Keratinocyte (primary cell): ENCODE measurements around the gene CDH13. TPM values are rescaled to one million over a fixed set of nuclear protein-coding genes. Genes with fewer than 3 reads are reported as not detected.

ENCODE experiments used
- DNase-seq: peaks from one replicate; pipeline ENCODE4 v3.0.0-alpha.2; 2011; ENCODE audit warnings: low read depth, missing footprints, low spot score
- FAIRE-seq: peaks from 2 replicates; lab custom pipeline; 2011; peaks lifted over from hg19 to GRCh38; lab: Jason Lieb, UNC
- H2AFZ ChIP-seq: 2 replicates; pipeline ENCODE4 v1.6.0; 2012; ENCODE audit warnings: low read length, control low read depth, inconsistent platforms; ENCODE audit not compliant: control insufficient read depth
- H3K27ac ChIP-seq: 2 replicates; pipeline ENCODE4 v1.5.1; 2011; ENCODE audit warnings: low read length; ENCODE audit not compliant: control insufficient read depth, insufficient read depth
- H3K27me3 ChIP-seq: 3 replicates; pipeline ENCODE4 v1.6.0; 2011; ENCODE audit warnings: low read length; ENCODE audit not compliant: control insufficient read depth, insufficient read depth; ENCODE audit errors: extremely low read depth
- H3K36me3 ChIP-seq, 2 experiments: 2 replicates in 1 of 2; 3 replicates in 1 of 2; pipeline ENCODE4 v1.5.1; 2011; ENCODE audit warnings: low read length in 2 of 2, mild to moderate bottlenecking in 1 of 2; ENCODE audit not compliant: control insufficient read depth in 2 of 2, insufficient read depth in 2 of 2; ENCODE audit errors: extremely low read depth in 1 of 2
- H3K4me1 ChIP-seq: 3 replicates; pipeline ENCODE4 v1.5.1; 2011; ENCODE audit warnings: low read length; ENCODE audit not compliant: control insufficient read depth, insufficient read depth; ENCODE audit errors: extremely low read depth
- H3K4me2 ChIP-seq: 3 replicates; pipeline ENCODE4 v1.6.0; 2011; ENCODE audit warnings: low read depth, low read length; ENCODE audit not compliant: control insufficient read depth, insufficient read depth; ENCODE audit errors: extremely low read depth
- H3K4me3 ChIP-seq, 3 experiments: fragments of 200-600 bp in 1 of 3; sonication (generic) in 1 of 3; 2 replicates in 2 of 3; 3 replicates in 1 of 3; pipeline ENCODE4 v1.5.1; 2011 to 2016; ENCODE audit warnings: low read length in 3 of 3, mild to moderate bottlenecking in 3 of 3, control low read depth in 2 of 3, inconsistent platforms in 1 of 3, low read depth in 1 of 3, mixed read lengths in 1 of 3, mixed run types in 1 of 3, moderate library complexity in 1 of 3; ENCODE audit not compliant: control insufficient read depth in 2 of 3, insufficient read depth in 2 of 3; ENCODE audit errors: extremely low read depth in 1 of 3
- H3K79me2 ChIP-seq: 2 replicates; pipeline ENCODE4 v1.6.0; 2012; ENCODE audit warnings: low read length; ENCODE audit not compliant: control insufficient read depth, insufficient read depth
- H3K9ac ChIP-seq: 3 replicates; pipeline ENCODE4 v1.6.0; 2011; ENCODE audit warnings: low read length; ENCODE audit not compliant: control insufficient read depth, insufficient read depth; ENCODE audit errors: extremely low read depth
- H3K9me1 ChIP-seq: 3 replicates; pipeline ENCODE4 v1.6.0; 2011; ENCODE audit warnings: low read length; ENCODE audit not compliant: control insufficient read depth, insufficient read depth; ENCODE audit errors: extremely low read depth
- H3K9me3 ChIP-seq: 2 replicates; pipeline ENCODE4 v1.5.1; 2012; ENCODE audit warnings: low read depth, low read length; ENCODE audit not compliant: control insufficient read depth
- H4K20me1 ChIP-seq: 3 replicates; pipeline ENCODE4 v1.6.0; 2011; ENCODE audit warnings: low read length; ENCODE audit not compliant: control insufficient read depth, insufficient read depth; ENCODE audit errors: extremely low read depth
- CTCF ChIP-seq, 3 experiments: IDR thresholded peaks in 1 of 3; conservative IDR thresholded peaks in 1 of 3; optimal IDR thresholded peaks in 1 of 3; 2 replicates in 2 of 3; 3 replicates in 1 of 3; pipeline versions ENCODE3 to v1.5.1; 2011; ENCODE audit warnings: low read length in 3 of 3, mild to moderate bottlenecking in 3 of 3, moderate library complexity in 2 of 3, control low read depth in 1 of 3, inconsistent platforms in 1 of 3; ENCODE audit not compliant: insufficient read depth in 2 of 3; ENCODE audit errors: extremely low read depth in 1 of 3
- EZH2 ChIP-seq: IDR thresholded peaks from one replicate; pipeline ENCODE4 v1.6.1; 2012; ENCODE audit warnings: inconsistent platforms, mild to moderate bottlenecking, low read length, moderate library complexity
- dilution Hi-C: fragments of 300-500 bp; cut with MboI; formaldehyde crosslinking; loops from one replicate; pipeline ENCODE4 v1.7.0; 2020; ENCODE audit warnings: low sequenced_read_pairs; ENCODE audit not compliant: extremely low pct_ligation_motif_present
- polyA plus RNA-seq, 5 experiments: library from polyadenylated mRNA; depleted of rRNA in 3 of 5; stranded (reverse) in 3 of 5; stranded (forward) in 1 of 5; unstranded in 1 of 5; fragments of >200 nt; gene quantifications; 1 replicate in 1 of 5; 2 replicates in 3 of 5; 3 replicates in 1 of 5; pipeline versions ENCODE4 v1.2.1 to v1.2.3, GENCODE V29; 2011 to 2012; ENCODE audit warnings: missing spikeins in 2 of 5, low read depth in 1 of 5, low replicate concordance in 1 of 5

CDH13 gene
- polyA plus RNA-seq, 1 donor (not counting 4 experiments of a cell fraction or from before 2014, with no cell fraction given) = 111 TPM

DNA sequence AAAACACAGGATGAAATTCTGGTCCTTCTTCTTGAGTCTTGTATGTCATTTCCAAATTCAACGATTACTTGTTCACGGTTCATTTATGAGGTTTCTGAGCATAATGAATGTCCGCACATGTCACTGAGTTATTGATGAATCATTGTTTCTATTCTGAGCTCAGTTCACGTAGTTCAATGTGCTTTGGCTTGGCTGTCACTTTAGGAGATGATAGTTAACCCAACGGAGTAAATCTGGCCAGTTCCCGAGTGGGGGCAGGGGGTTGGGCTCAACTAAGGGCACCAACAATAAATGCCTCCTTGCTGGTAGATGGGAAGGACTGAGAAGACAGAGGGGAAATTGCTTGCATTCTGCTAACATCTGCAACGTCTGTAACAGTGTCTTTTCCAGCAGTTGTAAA lies 941.6 kb downstream of the CDH13 start:
- Histone ChIP-seq H3K9me3 (no peaks in the 10 kb centered on the region), H3K9ac (no peak overlapping the region), H2AFZ (no peak overlapping the region), H3K4me3 (no peak overlapping the region), H3K36me3 (no peaks in the 10 kb centered on the region), H3K4me1 (no peaks in the 10 kb centered on the region), H3K9me1 (no peaks in the 10 kb centered on the region), H3K4me2 (no peak overlapping the region), H3K27ac (no peak overlapping the region), H3K79me2 (no peaks in the 10 kb centered on the region), H3K27me3 (no peaks in the 10 kb centered on the region), H4K20me1 (no peaks in the 10 kb centered on the region)
- no peak for FAIRE-seq
- DNase-seq = no peak
- TF ChIP-seq EZH2 = no peak
- no peak for TF ChIP-seq CTCF (optimal IDR thresholded peaks at IDR 0.05 in 1 of 3, IDR thresholded peaks at IDR 0.05 in 1 of 3, conservative IDR thresholded peaks at IDR 0.05 in 1 of 3; ENCODE audit: extremely low read depth in 1 of 3, insufficient read depth in 2 of 3, low read length in 3 of 3)
- dilution Hi-C loops = no loop called here

DNA sequence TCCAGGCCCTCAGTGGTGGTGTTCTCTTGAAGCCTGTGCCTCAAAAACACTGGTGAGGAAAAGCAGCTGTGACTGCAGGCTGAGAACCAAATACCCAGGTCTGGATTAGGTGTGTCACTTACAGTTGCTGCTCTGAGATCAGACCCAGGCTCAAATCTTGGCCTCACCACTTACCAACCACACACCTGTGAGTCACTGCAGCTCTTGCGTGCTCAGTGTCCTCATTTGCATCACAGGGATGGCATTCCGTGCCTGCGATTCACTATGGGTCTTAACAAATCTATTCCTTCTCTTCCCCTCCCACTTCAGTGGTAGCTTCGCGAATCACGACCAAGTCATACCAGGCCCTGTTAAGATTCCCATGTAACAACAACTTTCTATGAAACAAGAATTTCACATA lies 947.6 kb downstream of the CDH13 start:
- dilution Hi-C loops = no loop called here
- H3K27me3 ChIP-seq = no peaks in the 10 kb centered on the region
- TF ChIP-seq CTCF (optimal IDR thresholded peaks at IDR 0.05 in 1 of 3, IDR thresholded peaks at IDR 0.05 in 1 of 3, conservative IDR thresholded peaks at IDR 0.05 in 1 of 3; ENCODE audit: extremely low read depth in 1 of 3, insufficient read depth in 2 of 3, low read length in 3 of 3) (no peak), EZH2 (no peak)
- H3K4me2 ChIP-seq = no peak overlapping the region
- no peaks in the 10 kb centered on the region for H3K9me3 ChIP-seq
- no peaks in the 10 kb centered on the region for H4K20me1 ChIP-seq
- no peak overlapping the region for H2AFZ ChIP-seq
- no peak overlapping the region for H3K9ac ChIP-seq
- H3K4me1 ChIP-seq = peaks cover 6% of the 10 kb centered on the region
- no peaks in the 10 kb centered on the region for H3K9me1 ChIP-seq
- peak overlapping the region; percentile 30 for H3K27ac ChIP-seq
- DNase-seq (peak; percentile 68), FAIRE-seq (peak; percentile 82)
- H3K79me2 ChIP-seq = no peaks in the 10 kb centered on the region
- no peak overlapping the region for H3K4me3 ChIP-seq
- no peaks in the 10 kb centered on the region for H3K36me3 ChIP-seq
